Measurements from ENCODE around the gene HHIPL1.

The HHIPL1 gene

DNA sequence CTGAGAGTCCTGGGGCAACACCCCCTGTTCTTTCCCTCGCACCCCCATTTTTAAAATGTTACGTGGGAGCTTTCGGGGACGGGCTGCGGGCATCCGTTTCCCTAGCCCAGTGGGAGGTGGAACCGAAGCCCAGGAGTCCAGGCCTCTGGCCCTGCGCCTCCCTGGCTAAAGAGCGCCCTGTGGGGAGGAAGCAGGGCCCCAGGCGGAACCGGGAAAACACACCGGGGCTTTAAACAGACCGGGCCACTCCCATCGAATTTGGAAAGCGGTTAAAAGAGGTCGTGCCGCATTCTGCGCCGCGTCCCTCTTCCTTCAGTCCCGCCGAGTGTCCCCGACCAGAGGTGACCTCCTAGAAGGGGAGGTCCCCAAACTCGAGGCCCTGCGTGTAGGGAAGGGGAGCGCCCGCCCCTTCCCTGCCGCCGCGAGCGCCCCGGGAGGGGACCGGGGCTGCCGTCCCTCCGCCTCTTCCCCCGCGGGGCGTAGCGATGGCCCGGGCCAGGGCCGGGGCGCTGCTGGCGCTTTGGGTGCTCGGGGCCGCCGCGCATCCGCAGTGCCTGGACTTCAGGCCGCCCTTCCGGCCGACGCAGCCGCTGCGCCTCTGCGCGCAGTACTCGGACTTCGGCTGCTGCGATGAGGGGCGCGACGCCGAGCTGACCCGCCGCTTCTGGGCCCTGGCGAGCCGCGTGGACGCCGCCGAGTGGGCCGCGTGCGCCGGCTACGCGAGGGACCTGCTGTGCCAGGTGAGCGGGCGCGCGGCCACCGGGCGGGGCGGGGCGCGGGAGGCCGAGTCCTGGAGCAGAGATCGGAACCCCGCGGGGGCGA is at the start of gene HHIPL1:
Gene HHIPL1, plus strand, starts transcription at position 407 of the 822 bp plus-strand sequence. Its CDS starts 79 bp downstream, at position 486.
- no peak for DNase-seq

- DNase-seq = no peak
These were observed 49.4 kb upstream of the HHIPL1 start for GRCh38 chr14:99595524-99595923.

DNA sequence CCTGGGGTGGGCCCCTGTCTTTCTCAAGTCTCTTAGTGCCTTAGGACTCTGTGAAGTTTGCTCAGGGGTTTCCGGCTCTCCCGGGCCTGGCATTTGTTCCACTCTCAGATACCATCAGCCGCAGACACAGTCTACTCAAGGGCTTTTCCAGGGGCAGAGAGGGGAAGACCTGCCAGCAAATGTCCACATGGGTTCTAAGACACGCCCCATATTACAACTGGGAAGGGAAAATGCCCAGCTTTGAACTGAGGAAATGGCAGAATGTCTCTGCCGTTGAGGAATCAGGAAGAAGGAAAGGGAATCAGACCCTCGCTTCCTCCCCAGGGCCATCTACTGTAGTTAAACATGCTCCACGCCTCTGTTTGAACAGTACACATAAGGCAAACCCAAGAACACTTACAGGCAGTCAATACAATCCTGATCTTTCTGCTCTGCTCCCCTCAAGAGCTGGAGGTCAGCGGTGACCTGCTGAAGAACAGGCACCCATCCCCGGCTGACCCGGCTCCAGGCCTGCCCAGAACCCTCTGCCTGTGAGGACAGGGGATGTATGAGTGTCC is 48.8 kb upstream of the HHIPL1 start:
- no peak for DNase-seq

DNA sequence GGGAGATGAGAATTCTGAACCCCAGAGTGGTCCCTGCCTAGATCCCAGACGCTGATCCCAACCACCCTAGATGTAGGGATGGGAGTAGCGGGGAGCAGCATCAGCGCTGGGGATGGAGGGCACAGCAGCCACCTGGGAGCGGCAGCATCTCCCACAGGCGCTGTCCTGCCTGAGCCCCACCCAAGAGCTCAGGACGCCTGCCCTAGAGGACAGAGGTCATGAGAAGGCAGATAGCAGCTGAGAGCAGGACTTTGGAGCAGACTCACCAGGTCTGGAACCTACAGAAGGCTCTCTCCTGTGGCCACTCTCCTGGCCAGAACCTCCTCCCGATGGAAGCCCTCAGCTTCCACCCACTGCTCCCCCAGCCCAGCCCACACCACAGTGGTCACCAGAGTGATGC is 48.2 kb upstream of the HHIPL1 start:
- no peak for DNase-seq

- no peak for DNase-seq
These were observed 46.9 kb upstream of the HHIPL1 start for GRCh38 chr14:99597911-99598600.

- DNase-seq = no peak
These were observed 46.2 kb upstream of the HHIPL1 start for GRCh38 chr14:99598774-99599173.

- no peak for DNase-seq
These were observed 45.5 kb upstream of the HHIPL1 start for GRCh38 chr14:99599393-99599792.

DNA sequence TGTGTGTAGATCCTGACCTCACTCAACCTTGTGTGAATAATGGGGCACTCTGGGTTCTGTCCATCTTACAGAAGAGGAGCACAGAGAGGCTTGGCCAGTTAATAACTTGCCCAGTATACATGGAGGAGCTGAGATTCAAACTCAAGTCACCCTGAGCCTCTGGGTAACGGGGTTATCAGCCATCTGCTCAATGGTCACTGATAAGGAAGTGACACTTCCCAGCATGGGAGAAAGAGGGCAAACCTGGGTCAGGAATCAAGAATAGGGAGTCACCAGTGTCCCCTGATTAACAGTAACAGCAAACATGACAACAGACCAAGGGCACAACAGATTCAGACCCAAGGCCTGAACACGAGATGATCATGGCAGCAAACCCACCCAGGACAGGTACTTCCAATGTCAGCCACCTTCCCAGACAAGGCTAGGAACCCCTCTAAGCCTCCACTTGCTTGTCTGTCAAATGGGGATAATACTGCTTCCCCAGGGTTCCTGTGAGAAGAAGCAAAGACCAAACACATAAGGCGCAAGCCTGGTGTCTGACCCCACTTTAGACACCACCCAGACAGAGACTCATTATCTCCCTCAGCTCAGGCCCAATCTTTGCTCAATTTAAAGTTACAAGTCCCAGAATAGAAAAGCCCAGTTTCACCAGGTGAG is 44.6 kb upstream of the HHIPL1 start:
- no peak for DNase-seq

- no peak for DNase-seq
These were observed 43.5 kb upstream of the HHIPL1 start for GRCh38 chr14:99601361-99601831.

DNA sequence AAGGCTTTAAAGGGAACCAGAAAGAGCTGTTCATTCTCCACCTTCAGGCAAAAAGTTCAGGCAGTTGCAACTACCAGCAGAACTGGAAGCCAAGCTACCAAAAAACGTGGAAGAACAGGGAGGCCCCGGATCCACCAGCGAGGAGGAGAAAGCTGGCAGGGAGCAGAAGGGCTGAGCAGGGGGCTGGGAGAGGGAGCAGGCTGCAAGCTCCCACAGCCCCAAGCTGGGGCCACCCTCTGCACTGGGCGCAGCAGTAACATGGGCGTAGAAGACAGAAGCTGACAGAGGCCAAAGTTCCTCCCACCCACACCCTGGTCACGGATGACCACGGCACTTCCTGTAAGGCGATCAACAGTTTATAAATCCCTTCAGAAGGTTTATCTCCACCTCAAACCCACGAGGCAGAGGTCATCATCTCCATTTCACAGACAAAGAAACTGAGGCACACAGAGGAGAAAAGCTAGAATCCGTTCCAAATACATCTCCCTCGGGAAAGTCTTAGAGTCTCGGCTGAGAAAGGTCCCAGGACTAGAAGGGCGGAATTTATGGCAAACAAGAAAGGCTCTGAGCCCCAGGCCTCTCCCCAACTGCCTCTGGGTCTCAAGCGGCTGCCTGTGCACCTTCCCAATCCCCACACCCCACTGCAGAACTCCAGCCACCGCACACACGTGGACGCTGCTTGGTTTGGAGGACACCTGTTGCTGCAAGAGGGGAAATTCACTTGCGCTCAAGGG is 42.7 kb upstream of the HHIPL1 start:
- peak; percentile 20 to 26 for DNase-seq

GRCh38 chr14:99602788-99603415 is 42.0 kb upstream of the HHIPL1 start:
- DNase-seq = no peak

DNA sequence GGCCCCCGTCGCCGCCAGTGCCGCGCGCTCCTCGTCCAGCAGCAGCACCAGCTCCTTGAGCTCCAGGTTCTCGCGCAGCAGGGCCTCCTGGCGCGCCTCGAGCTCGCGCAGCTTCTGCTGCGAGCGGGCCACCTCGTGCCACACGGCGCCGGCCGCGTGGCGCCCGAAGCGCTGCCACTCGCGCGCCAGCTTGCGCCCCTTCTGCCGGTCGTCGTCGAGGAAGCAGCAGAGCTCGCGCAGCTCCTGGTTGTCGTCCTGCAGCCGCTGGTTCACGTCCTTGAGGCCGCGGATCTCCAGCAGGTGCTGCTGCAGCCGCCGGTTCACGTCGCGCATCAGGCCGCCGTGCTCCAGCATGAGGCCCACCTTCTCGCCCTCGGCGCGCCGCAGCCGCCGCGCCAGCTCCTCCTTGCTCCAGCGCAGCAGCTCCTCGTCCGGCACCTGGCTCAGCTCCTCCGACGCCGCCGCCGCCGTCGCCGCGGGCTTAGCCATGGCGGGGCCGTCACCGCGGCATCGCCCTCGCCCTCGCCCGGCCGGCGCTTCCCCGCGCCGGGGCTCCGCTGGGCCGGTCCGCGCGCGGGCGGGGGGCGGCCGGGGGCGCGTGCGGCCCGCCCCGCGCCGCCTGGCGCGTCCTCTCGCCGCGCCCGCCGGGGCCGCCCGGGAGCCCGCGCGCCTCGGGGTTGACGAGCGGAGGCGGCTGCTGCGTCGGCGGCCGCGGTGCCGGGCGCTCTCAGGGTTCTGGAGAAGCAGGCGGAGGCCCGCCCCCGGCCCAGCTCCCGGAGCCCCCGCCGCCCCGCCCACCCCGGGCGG is 41.3 kb upstream of the HHIPL1 start, which contains the start of gene CCDC85C:
Gene CCDC85C, minus strand, starts transcription at position 737 of the 807 bp plus-strand sequence. Its CDS starts 248 bp downstream, at position 489.
- DNase-seq = no peak

DNA sequence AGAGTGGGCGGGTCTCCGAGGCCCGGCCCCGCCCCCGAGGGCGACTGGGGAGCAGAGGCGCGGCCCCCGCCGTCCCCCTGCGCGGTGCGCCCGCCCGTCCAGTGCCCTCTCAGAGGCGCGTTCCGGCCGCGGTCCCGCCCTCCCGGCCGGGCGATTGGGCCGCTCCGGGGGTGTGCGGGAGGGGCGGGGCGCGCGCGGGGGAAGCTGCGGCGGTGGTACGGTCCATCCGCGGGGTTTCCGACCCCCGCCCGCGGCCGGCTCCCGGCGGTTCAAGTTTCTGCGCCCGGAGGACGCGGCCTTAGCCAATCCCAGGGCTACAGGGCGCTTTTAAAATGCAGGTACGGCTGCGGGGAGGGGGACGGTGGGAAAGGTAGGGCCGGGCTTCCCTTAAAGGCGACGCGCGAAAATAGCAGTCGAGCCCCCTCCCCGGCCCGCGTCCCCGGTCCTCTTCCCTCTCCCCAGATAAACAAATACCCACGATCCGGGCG is 40.6 kb upstream of the HHIPL1 start:
- DNase-seq = peak; percentile 91 to 97

- no peak for DNase-seq
These were observed 40.1 kb upstream of the HHIPL1 start for GRCh38 chr14:99604766-99605298.

DNA sequence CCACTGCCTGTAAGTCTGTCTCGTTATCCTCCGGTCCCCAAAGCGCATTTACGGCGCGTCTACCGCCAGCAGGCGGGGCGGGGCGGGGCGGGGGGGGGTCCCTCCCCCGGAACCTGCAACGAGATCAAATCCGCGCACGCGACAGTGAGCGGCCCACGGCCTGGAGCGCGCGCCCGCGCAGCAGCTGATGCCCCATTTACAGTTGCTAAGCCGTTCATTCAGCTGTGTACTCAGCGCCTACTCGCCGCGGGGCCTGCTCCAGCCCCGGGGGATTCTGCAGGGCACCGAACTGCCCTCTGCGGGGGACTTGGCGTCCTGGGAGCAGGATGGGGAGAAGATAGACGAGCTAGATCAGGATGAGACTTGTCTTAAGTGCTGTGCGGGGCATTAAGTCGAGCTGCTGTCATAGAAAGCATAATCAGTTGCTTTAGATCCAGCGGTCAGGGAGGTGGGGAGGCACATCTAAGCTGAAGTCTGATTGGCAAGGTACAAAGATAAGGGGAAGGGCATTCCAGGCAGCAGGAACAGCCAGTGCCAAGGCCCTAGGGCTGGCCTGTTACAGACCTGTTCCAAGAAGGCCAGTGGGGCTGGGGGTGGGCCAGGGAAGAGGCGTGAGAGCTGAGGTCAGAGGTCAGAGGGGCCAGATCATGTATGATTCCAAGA is 39.5 kb upstream of the HHIPL1 start:
- DNase-seq = peak; percentile 57 to 63

DNA sequence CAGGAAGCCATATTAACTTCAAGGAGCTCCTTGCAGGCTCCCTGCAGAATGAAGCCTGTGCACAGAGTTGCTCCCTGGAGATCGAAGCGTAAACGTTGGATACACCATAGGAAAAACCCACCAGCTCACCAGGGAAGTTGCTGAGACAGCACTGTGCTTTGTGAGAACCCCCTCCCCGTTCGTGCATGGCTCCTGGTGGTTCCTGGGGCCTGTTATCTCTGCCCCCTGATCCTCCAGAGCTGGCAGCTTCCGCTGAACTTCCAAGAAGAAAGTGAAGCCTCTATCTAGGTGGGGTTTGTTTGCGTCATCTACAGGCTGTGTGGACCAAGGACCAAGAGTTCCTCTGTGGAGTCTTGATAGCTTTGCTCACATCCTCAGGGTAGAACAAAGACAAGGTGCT is 38.6 kb upstream of the HHIPL1 start:
- no peak for DNase-seq

DNA sequence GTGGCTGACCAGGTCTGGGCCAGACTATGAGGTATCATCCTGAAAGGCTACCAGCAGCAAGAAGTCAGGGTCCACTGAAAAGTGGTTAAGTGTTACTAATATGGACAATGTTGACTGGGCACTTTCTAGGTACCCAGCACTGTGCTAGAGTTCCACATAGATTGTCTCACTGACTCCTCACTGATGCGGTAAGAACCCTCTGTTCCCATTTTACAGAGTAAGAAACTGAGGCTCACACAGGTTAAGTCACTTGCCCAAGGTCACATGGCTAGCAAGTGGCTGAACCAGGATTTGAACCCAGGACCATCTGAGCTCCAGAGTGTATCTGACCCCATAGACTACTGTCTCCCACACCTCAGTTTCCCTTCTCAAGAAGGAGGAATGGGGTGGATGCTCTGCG is 36.3 kb upstream of the HHIPL1 start:
- DNase-seq = no peak

GRCh38 chr14:99609245-99610170 is 35.4 kb upstream of the HHIPL1 start:
- DNase-seq = no peak

GRCh38 chr14:99611646-99612045 is 33.3 kb upstream of the HHIPL1 start:
- no peak for DNase-seq
